Activated CD4-positive, alpha-beta T cell treated with anti-CD3 and anti-CD28 coated beads for 36 hours (primary cell): ENCODE data around the gene ARX. TPM values are rescaled to one million over a fixed set of nuclear protein-coding genes. Genes with fewer than 3 reads are reported as not detected.

Experiments used
- ATAC-seq: fragments of 200-7000 bp; cut with Tn5 transposase; one replicate; pipeline ENCODE4 v1.10.0; 2021; ENCODE audit warnings: mild to moderate bottlenecking, moderate library complexity
- CTCF ChIA-PET: fragments of 350-600 bp; sonication (Branson Sonifier 250); formaldehyde crosslinking; loops from one replicate; lab custom pipeline; 2021; ENCODE audit warnings: antibody characterized with exemption; lab: Charles Lee
- POLR2A ChIA-PET: fragments of 350-600 bp; sonication (Branson Sonifier 250); formaldehyde crosslinking; loops from one replicate; lab custom pipeline; 2021; ENCODE audit warnings: antibody characterized with exemption, inconsistent platforms; lab: Charles Lee
- DNase-seq: peaks from one replicate; pipeline ENCODE4 v3.0.0-alpha.2; 2020
- H3K27ac Mint-ChIP-seq: one replicate; pipeline ENCODE4 v1.8.0; 2021; ENCODE audit warnings: mixed read lengths
- H3K27me3 Mint-ChIP-seq: one replicate; pipeline ENCODE4 v1.8.0; 2021; ENCODE audit warnings: mixed read lengths
- H3K36me3 Mint-ChIP-seq: one replicate; pipeline ENCODE4 v1.8.0; 2021; ENCODE audit warnings: low read depth, mixed read lengths
- H3K4me1 Mint-ChIP-seq: one replicate; pipeline ENCODE4 v1.8.0; 2021; ENCODE audit warnings: mixed read lengths
- H3K4me3 Mint-ChIP-seq: one replicate; pipeline ENCODE4 v1.8.0; 2021; ENCODE audit warnings: mild to moderate bottlenecking, moderate library complexity, mixed read lengths
- H3K9me3 Mint-ChIP-seq: one replicate; pipeline ENCODE4 v1.8.0; 2021; ENCODE audit warnings: low read depth, mixed read lengths
- intact Hi-C, 2 experiments: fragments of 100-400 bp; cut with DNase I in 1 of 2; cut with micrococcal nuclease in 1 of 2; formaldehyde crosslinking; loops; one replicate each; pipeline versions ENCODE4 v1.14.2 to v1.15.1; 2022 to 2024; cut with DNase I, micrococcal nuclease
- total RNA-seq, 2 experiments: library from RNA; stranded (reverse); gene quantifications; one replicate each; pipeline ENCODE4 v1.2.3, GENCODE V29; 2021

The ARX gene
- total RNA-seq, 2 experiments from 2014 or later, result not detected

- peaks cover 7% of the 10 kb centered on the region for H3K36me3 Mint-ChIP-seq
- H3K9me3 Mint-ChIP-seq, result no peaks in the 10 kb centered on the region
- ATAC-seq (no peak), DNase-seq (no peak)
- POLR2A ChIA-PET, result no interaction called here
- no peaks in the 10 kb centered on the region for H3K4me1 Mint-ChIP-seq
- no peaks in the 10 kb centered on the region for H3K27me3 Mint-ChIP-seq
- CTCF ChIA-PET, result no interaction called here
- H3K27ac Mint-ChIP-seq, result no peak overlapping the region
- no peak overlapping the region for H3K4me3 Mint-ChIP-seq
- intact Hi-C loops, result no loop called here
Observed at GRCh38 chrX:24993879-24994278, 21.9 kb downstream of the ARX start.

- no peak for ATAC-seq
- no peaks in the 10 kb centered on the region for H3K9me3 Mint-ChIP-seq
- intact Hi-C loops, result no loop called here
- H3K4me1 Mint-ChIP-seq, result no peaks in the 10 kb centered on the region
- H3K27me3 Mint-ChIP-seq, result no peaks in the 10 kb centered on the region
- peaks cover 7% of the 10 kb centered on the region for H3K36me3 Mint-ChIP-seq
- ChIA-PET POLR2A (no interaction called here), CTCF (no interaction called here)
- H3K4me3 Mint-ChIP-seq, result no peak overlapping the region
- no peak overlapping the region for H3K27ac Mint-ChIP-seq
- no peak for DNase-seq
Observed at GRCh38 chrX:24990535-24990934, 25.2 kb downstream of the ARX start.

GRCh38 chrX:24988314-24988713, 27.5 kb downstream of the ARX start:
- H3K4me3 Mint-ChIP-seq, result no peak overlapping the region
- POLR2A ChIA-PET, result no interaction called here
- no peaks in the 10 kb centered on the region for H3K4me1 Mint-ChIP-seq
- ATAC-seq (no peak), DNase-seq (no peak)
- intact Hi-C loops, result no loop called here
- H3K27ac Mint-ChIP-seq, result no peak overlapping the region
- H3K27me3 Mint-ChIP-seq, result no peaks in the 10 kb centered on the region
- CTCF ChIA-PET, result no interaction called here
- no peaks in the 10 kb centered on the region for H3K9me3 Mint-ChIP-seq
- peaks cover 12% of the 10 kb centered on the region for H3K36me3 Mint-ChIP-seq

GRCh38 chrX:24987731-24988130, 28.0 kb downstream of the ARX start:
- intact Hi-C loops, result no loop called here
- no peaks in the 10 kb centered on the region for H3K27me3 Mint-ChIP-seq
- H3K27ac Mint-ChIP-seq, result no peak overlapping the region
- no peak overlapping the region for H3K4me3 Mint-ChIP-seq
- no peaks in the 10 kb centered on the region for H3K9me3 Mint-ChIP-seq
- H3K36me3 Mint-ChIP-seq, result peaks cover 12% of the 10 kb centered on the region
- no peak for ATAC-seq
- no peaks in the 10 kb centered on the region for H3K4me1 Mint-ChIP-seq
- POLR2A ChIA-PET, result no interaction called here
- CTCF ChIA-PET, result no interaction called here
- no peak for DNase-seq

- Mint-ChIP-seq H3K27ac (no peak overlapping the region), H3K27me3 (no peaks in the 10 kb centered on the region), H3K36me3 (peaks cover 8% of the 10 kb centered on the region), H3K9me3 (no peaks in the 10 kb centered on the region), H3K4me3 (no peak overlapping the region), H3K4me1 (peaks cover 4% of the 10 kb centered on the region)
- no peak for ATAC-seq
- POLR2A ChIA-PET, result no interaction called here
- intact Hi-C loops, result no loop called here
- CTCF ChIA-PET, result interaction anchor here (0.6 kb wide), 1 partner anchor 738 kb away, joined by 3 read pairs; no protein-coding TSS in a partner anchor
- DNase-seq, result no peak
Observed at GRCh38 chrX:24985120-24985519, 30.6 kb downstream of the ARX start.

GRCh38 chrX:24983931-24984330, 31.8 kb downstream of the ARX start:
- intact Hi-C loops, result no loop called here

GRCh38 chrX:24982306-24982965, 33.3 kb downstream of the ARX start:
- intact Hi-C loops, result no loop called here
- Mint-ChIP-seq H3K27me3 (no peaks in the 10 kb centered on the region), H3K4me3 (no peak overlapping the region), H3K36me3 (peaks cover 10% of the 10 kb centered on the region), H3K27ac (no peak overlapping the region), H3K4me1 (peaks cover 4% of the 10 kb centered on the region), H3K9me3 (no peaks in the 10 kb centered on the region)
- no peak for ATAC-seq
- ChIA-PET POLR2A (no interaction called here), CTCF (interaction anchor here (0.7 kb wide), 1 partner anchor 587 kb away, joined by 6 read pairs; no protein-coding TSS in a partner anchor)
- DNase-seq, result no peak

More at GRCh38 chrX:24983931-24984330, 31.8 kb downstream of the ARX start:
- ATAC-seq (no peak), DNase-seq (no peak)
- ChIA-PET POLR2A (no interaction called here), CTCF (no interaction called here)
- Mint-ChIP-seq H3K27ac (no peak overlapping the region), H3K36me3 (peaks cover 10% of the 10 kb centered on the region), H3K4me1 (peaks cover 4% of the 10 kb centered on the region), H3K27me3 (no peaks in the 10 kb centered on the region), H3K4me3 (no peak overlapping the region), H3K9me3 (no peaks in the 10 kb centered on the region)

- ATAC-seq, result no peak
Observed at GRCh38 chrX:24981030-24981429, 34.7 kb downstream of the ARX start.

GRCh38 chrX:24979081-24979480, 36.7 kb downstream of the ARX start:
- Mint-ChIP-seq H3K27me3 (no peaks in the 10 kb centered on the region), H3K36me3 (peaks cover 4% of the 10 kb centered on the region), H3K9me3 (no peaks in the 10 kb centered on the region), H3K4me1 (peaks cover 4% of the 10 kb centered on the region), H3K4me3 (no peak overlapping the region), H3K27ac (no peak overlapping the region)
- POLR2A ChIA-PET, result no interaction called here
- intact Hi-C loops, result no loop called here
- DNase-seq (no peak), ATAC-seq (no peak)
- CTCF ChIA-PET, result no interaction called here

More at GRCh38 chrX:24981030-24981429, 34.7 kb downstream of the ARX start:
- CTCF ChIA-PET, result no interaction called here
- H3K9me3 Mint-ChIP-seq, result no peaks in the 10 kb centered on the region
- no peak overlapping the region for H3K27ac Mint-ChIP-seq
- no peak for DNase-seq
- no peak overlapping the region for H3K4me3 Mint-ChIP-seq
- no peaks in the 10 kb centered on the region for H3K27me3 Mint-ChIP-seq
- intact Hi-C loops, result no loop called here
- POLR2A ChIA-PET, result no interaction called here
- H3K36me3 Mint-ChIP-seq, result peaks cover 7% of the 10 kb centered on the region
- H3K4me1 Mint-ChIP-seq, result peaks cover 4% of the 10 kb centered on the region

- POLR2A ChIA-PET, result no interaction called here
- no peaks in the 10 kb centered on the region for H3K27me3 Mint-ChIP-seq
- no peaks in the 10 kb centered on the region for H3K4me1 Mint-ChIP-seq
- DNase-seq (no peak), ATAC-seq (no peak)
- intact Hi-C loops, result no loop called here
- H3K36me3 Mint-ChIP-seq, result peaks cover 16% of the 10 kb centered on the region
- no peak overlapping the region for H3K4me3 Mint-ChIP-seq
- CTCF ChIA-PET, result no interaction called here
- H3K9me3 Mint-ChIP-seq, result no peaks in the 10 kb centered on the region
- H3K27ac Mint-ChIP-seq, result no peak overlapping the region
Observed at GRCh38 chrX:24969812-24970211, 46.0 kb downstream of the ARX start.

- no peak overlapping the region for H3K4me3 Mint-ChIP-seq
- H3K9me3 Mint-ChIP-seq, result no peaks in the 10 kb centered on the region
- H3K27me3 Mint-ChIP-seq, result no peaks in the 10 kb centered on the region
- no peak for ATAC-seq
- ChIA-PET POLR2A (no interaction called here), CTCF (no interaction called here)
- no peaks in the 10 kb centered on the region for H3K4me1 Mint-ChIP-seq
- H3K27ac Mint-ChIP-seq, result no peak overlapping the region
- H3K36me3 Mint-ChIP-seq, result peaks cover 13% of the 10 kb centered on the region
- intact Hi-C loops, result no loop called here
- DNase-seq, result no peak
Observed at GRCh38 chrX:24965372-24965771, 50.4 kb downstream of the ARX start.

GRCh38 chrX:24963823-24964222, 51.9 kb downstream of the ARX start:
- POLR2A ChIA-PET, result no interaction called here
- H3K4me3 Mint-ChIP-seq, result no peak overlapping the region
- intact Hi-C loops, result no loop called here

More at GRCh38 chrX:24963823-24964222, 51.9 kb downstream of the ARX start:
- Mint-ChIP-seq H3K27ac (no peak overlapping the region), H3K9me3 (no peaks in the 10 kb centered on the region), H3K27me3 (no peaks in the 10 kb centered on the region), H3K4me1 (no peaks in the 10 kb centered on the region), H3K36me3 (peaks cover 9% of the 10 kb centered on the region)
- CTCF ChIA-PET, result no interaction called here
- no peak for DNase-seq
- no peak for ATAC-seq
